H1 (cell line): Measurements from ENCODE around the gene FAAP100. TPM values are rescaled to one million over a fixed set of nuclear protein-coding genes. Genes with fewer than 3 reads are reported as not detected.

Experiments used
- CHD7 ChIP-seq: fragments of 300-600 bp; sonication (generic); IDR thresholded peaks from 2 replicates; pipeline ENCODE4 v1.7.1; 2012; ENCODE audit warnings: low read length, moderate library complexity, mild to moderate bottlenecking, inconsistent platforms; ENCODE audit not compliant: insufficient replicate concordance
- CREB1 ChIP-seq: IDR thresholded peaks from 2 replicates; pipeline ENCODE4 v1.6.1; 2012; ENCODE audit warnings: inconsistent platforms
- EP300 ChIP-seq, 2 experiments: IDR thresholded peaks; 1 replicate in 1 of 2; 2 replicates in 1 of 2; pipeline ENCODE4 v1.6.1; 2011 to 2012; ENCODE audit warnings: low read depth in 2 of 2, low read length in 2 of 2, mild to moderate bottlenecking in 2 of 2, borderline replicate concordance in 1 of 2, inconsistent platforms in 1 of 2, moderate library complexity in 1 of 2
- FOSL1 ChIP-seq: IDR thresholded peaks from 2 replicates; pipeline ENCODE4 v1.6.1; 2011; ENCODE audit warnings: mild to moderate bottlenecking, low read depth, low read length, moderate library complexity; ENCODE audit not compliant: insufficient read depth
- JUND ChIP-seq: IDR thresholded peaks from 2 replicates; pipeline ENCODE4 v1.6.1; 2011; ENCODE audit warnings: mild to moderate bottlenecking, improper control_type of control experiment, low read length
- MAFK ChIP-seq: IDR thresholded peaks from 2 replicates; pipeline ENCODE4 v1.6.1; 2012; ENCODE audit warnings: low read depth, mild to moderate bottlenecking, improper control_type of control experiment, low read length
- PHF8 ChIP-seq: fragments of 200-600 bp; sonication (generic); conservative IDR thresholded peaks from 2 replicates; pipeline ENCODE4 v1.7.1; 2012; ENCODE audit warnings: low read depth, mild to moderate bottlenecking, inconsistent platforms, low read length, moderate library complexity
- POLR2AphosphoS5 ChIP-seq: IDR thresholded peaks from 2 replicates; pipeline ENCODE4 v1.6.1; 2011; ENCODE audit warnings: low read depth, low read length
- RBBP5 ChIP-seq: IDR thresholded peaks from 2 replicates; pipeline ENCODE4 v1.7.1; 2012; ENCODE audit warnings: low read depth, mild to moderate bottlenecking, inconsistent platforms, low read length, moderate library complexity, borderline replicate concordance
- SIRT6 ChIP-seq: IDR thresholded peaks from one replicate; pipeline ENCODE4 v1.7.1; 2012; ENCODE audit warnings: low read length, inconsistent platforms
- polyA plus RNA-seq, 7 experiments: library from polyadenylated mRNA; depleted of rRNA in 3 of 7; stranded (reverse) in 5 of 7; unstranded in 2 of 7; fragments of >200 nt in 5 of 7; fragments of 200-250 nt in 2 of 7; gene quantifications; 1 replicate in 5 of 7; 2 replicates in 1 of 7; 4 replicates in 1 of 7; pipeline versions ENCODE4 v1.2.1 to v1.2.3, GENCODE V29; 2011 to 2013; ENCODE audit warnings: missing spikeins in 2 of 7, mixed read lengths in 2 of 7
- total RNA-seq: library from RNA; stranded (reverse); fragmentation: NEBNext Ultra II Directional; extraction: Animal tissue kit (Norgen Biotek cat#: 25700); gene quantifications from 2 replicates; pipeline ENCODE4 v1.2.1, GENCODE V29; 2021

The FAAP100 gene
- total and polyA plus RNA-seq, 2 of the 8 experiments (the other 6 are each of a cell fraction or from before 2014, with no cell fraction given) = 23.2 to 41.8 TPM

- TF ChIP-seq CHD7 (no peak), POLR2AphosphoS5 (no peak), RBBP5 (no peak), EP300 (IDR thresholded peaks at IDR 0.05; ENCODE audit: borderline replicate concordance in 1 of 2, low read depth in 2 of 2, low read length in 2 of 2) (no peak), MAFK (no peak), PHF8 (no peak), FOSL1 (no peak), JUND (no peak), SIRT6 (no peak), CREB1 (no peak)
These were observed 14.4 kb upstream of the FAAP100 start (continued) for GRCh38 chr17:81566461-81567126.
